DND-41 (cell line): Measurements from ENCODE around the gene FAM131A.

Experiments used
- ATAC-seq: fragments of 200-7000 bp; cut with Tn5 transposase; 3 replicates; pipeline ENCODE4 v1.9.1; 2021; ENCODE audit warnings: low read depth; ENCODE audit not compliant: insufficient read depth
- DNase-seq: peaks from one replicate; pipeline ENCODE4 v3.0.0-alpha.2; 2020
- H2AFZ ChIP-seq: 2 replicates; pipeline ENCODE4 v1.6.0; 2012; ENCODE audit warnings: low read depth, low read length
- H3K27ac ChIP-seq: 2 replicates; pipeline ENCODE4 v1.5.1; 2012; ENCODE audit warnings: low read length, inconsistent platforms
- H3K27me3 ChIP-seq: fragments of 200-600 bp; sonication (generic); 2 replicates; pipeline ENCODE4 v1.6.0; 2012; ENCODE audit warnings: low read length, mild to moderate bottlenecking, inconsistent platforms; ENCODE audit not compliant: insufficient read depth, poor library complexity
- H3K36me3 ChIP-seq: 2 replicates; pipeline ENCODE4 v1.5.1; 2012; ENCODE audit warnings: low read length, inconsistent platforms; ENCODE audit not compliant: insufficient read depth
- H3K4me1 ChIP-seq: 2 replicates; pipeline ENCODE4 v1.5.1; 2012; ENCODE audit warnings: mild to moderate bottlenecking, low read length; ENCODE audit not compliant: insufficient read depth
- H3K4me2 ChIP-seq: 2 replicates; pipeline ENCODE4 v1.6.0; 2012; ENCODE audit warnings: mild to moderate bottlenecking, moderate library complexity, low read length, inconsistent platforms; ENCODE audit not compliant: insufficient read depth
- H3K4me3 ChIP-seq, 2 experiments: fragments of 200-600 bp in 1 of 2; shearing (Covaris generic) in 1 of 2; 2 replicates each; pipeline ENCODE4 v1.5.1; 2012 to 2016; ENCODE audit warnings: inconsistent platforms in 2 of 2, low read length in 2 of 2, mild to moderate bottlenecking in 2 of 2, low read depth in 1 of 2, moderate library complexity in 1 of 2
- H3K79me2 ChIP-seq: 2 replicates; pipeline ENCODE4 v1.6.0; 2012; ENCODE audit warnings: low read length, inconsistent platforms; ENCODE audit not compliant: insufficient read depth
- H3K9ac ChIP-seq: 2 replicates; pipeline ENCODE4 v1.6.0; 2012; ENCODE audit warnings: low read depth, mild to moderate bottlenecking, inconsistent platforms, low read length, moderate library complexity
- H3K9me3 ChIP-seq: 2 replicates; pipeline ENCODE4 v1.5.1; 2012; ENCODE audit warnings: low read length, moderate library complexity, mild to moderate bottlenecking, inconsistent platforms; ENCODE audit not compliant: insufficient read depth, severe bottlenecking
- H4K20me1 ChIP-seq: 2 replicates; pipeline ENCODE4 v1.6.0; 2012; ENCODE audit warnings: low read length; ENCODE audit not compliant: insufficient read depth
- TF ChIP-seq, protein P1 (sequence below): IDR thresholded peaks from 2 replicates; pipeline ENCODE4 v1.5.1; 2012; ENCODE audit warnings: borderline replicate concordance, low read length, moderate library complexity, mild to moderate bottlenecking; ENCODE audit not compliant: poor library complexity, severe bottlenecking; ENCODE audit errors: extremely low read depth

Gene FAM131A

DNA sequence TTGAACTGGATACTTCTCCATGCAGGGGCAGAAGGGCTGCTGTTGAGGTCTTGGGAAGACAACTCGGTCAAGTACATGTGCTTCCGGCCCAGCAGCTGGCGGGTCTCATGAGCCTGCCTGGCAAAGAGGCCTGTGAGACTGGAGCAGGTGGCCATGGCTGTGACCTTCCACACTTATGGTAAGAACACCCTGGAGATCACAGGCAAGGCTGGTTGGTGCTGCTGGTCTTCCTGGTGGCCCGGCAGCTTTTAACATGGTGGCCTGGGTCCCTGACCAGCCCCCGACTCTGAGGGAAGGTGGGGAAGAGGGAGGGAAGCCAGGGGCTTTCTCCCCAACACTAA, 57.9 kb downstream of the FAM131A start:
- H2AFZ ChIP-seq, result no peak overlapping the region; the same call in 1 of the 2 replicates
- no peak overlapping the region for H3K4me3 ChIP-seq
- no peak overlapping the region for H3K27ac ChIP-seq
- peaks cover 2% of the 10 kb centered on the region for H3K27me3 ChIP-seq
- no peaks in the 10 kb centered on the region for H3K9me3 ChIP-seq
- H3K4me1 ChIP-seq, result no peaks in the 10 kb centered on the region
- DNase-seq (no peak), ATAC-seq (no peak)
- H3K9ac ChIP-seq, result no peak overlapping the region
- H3K36me3 ChIP-seq, result no peaks in the 10 kb centered on the region
- H3K79me2 ChIP-seq, result no peaks in the 10 kb centered on the region
- no peak overlapping the region for H3K4me2 ChIP-seq
- no peaks in the 10 kb centered on the region for H4K20me1 ChIP-seq
- TF ChIP-seq, protein P1, sequence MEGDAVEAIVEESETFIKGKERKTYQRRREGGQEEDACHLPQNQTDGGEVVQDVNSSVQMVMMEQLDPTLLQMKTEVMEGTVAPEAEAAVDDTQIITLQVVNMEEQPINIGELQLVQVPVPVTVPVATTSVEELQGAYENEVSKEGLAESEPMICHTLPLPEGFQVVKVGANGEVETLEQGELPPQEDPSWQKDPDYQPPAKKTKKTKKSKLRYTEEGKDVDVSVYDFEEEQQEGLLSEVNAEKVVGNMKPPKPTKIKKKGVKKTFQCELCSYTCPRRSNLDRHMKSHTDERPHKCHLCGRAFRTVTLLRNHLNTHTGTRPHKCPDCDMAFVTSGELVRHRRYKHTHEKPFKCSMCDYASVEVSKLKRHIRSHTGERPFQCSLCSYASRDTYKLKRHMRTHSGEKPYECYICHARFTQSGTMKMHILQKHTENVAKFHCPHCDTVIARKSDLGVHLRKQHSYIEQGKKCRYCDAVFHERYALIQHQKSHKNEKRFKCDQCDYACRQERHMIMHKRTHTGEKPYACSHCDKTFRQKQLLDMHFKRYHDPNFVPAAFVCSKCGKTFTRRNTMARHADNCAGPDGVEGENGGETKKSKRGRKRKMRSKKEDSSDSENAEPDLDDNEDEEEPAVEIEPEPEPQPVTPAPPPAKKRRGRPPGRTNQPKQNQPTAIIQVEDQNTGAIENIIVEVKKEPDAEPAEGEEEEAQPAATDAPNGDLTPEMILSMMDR, result no peak
